Thyroid gland (tissue), 4 donors: Measurements from ENCODE around the gene SLC5A1.

ENCODE experiments used
- CTCF ChIP-seq, 6 experiments: fragments of 200-600 bp in 3 of 6; fragments of 450-650 bp in 3 of 6; sonication (generic) in 3 of 6; IDR thresholded peaks; one replicate each; pipeline ENCODE4 v1.5.1; 2016 to 2019; ENCODE audit warnings: antibody characterized with exemption in 6 of 6, mild to moderate bottlenecking in 2 of 6, inconsistent platforms in 1 of 6, moderate library complexity in 1 of 6
- POLR2A ChIP-seq, 2 donors: fragments of 450-650 bp; IDR thresholded peaks; one replicate each; pipeline ENCODE4 v1.6.1; 2017; ENCODE audit warnings: antibody characterized with exemption in 2 of 2, mild to moderate bottlenecking in 2 of 2, moderate library complexity in 1 of 2

- TF ChIP-seq CTCF (IDR thresholded peaks at IDR 0.05), result no peak
- TF ChIP-seq POLR2A (IDR thresholded peaks at IDR 0.05), result no peak
Observed at GRCh38 chr22:32052936-32053791, 10.1 kb downstream of the SLC5A1 start.
